Epithelial cell of esophagus (primary cell): ENCODE results near the gene HTR3C.

Experiments
- DNase-seq: peaks from one replicate; pipeline ENCODE4 v3.0.0; 2010; ENCODE audit warnings: low read depth
- H3K4me3 ChIP-seq: 2 replicates; pipeline ENCODE4 v1.5.1; 2011; ENCODE audit warnings: mild to moderate bottlenecking, low read length, control low read depth
- TF ChIP-seq, protein P1 (sequence below): IDR thresholded peaks from 2 replicates; pipeline ENCODE4 v1.5.1; 2011; ENCODE audit warnings: low read depth, mild to moderate bottlenecking, low read length, control low read depth, inconsistent platforms; ENCODE audit not compliant: insufficient read depth; ENCODE audit errors: missing control alignments

Gene HTR3C

GRCh38 chr3:184085389-184085852 lies 32.6 kb downstream of the HTR3C start:
- no peak overlapping the region for H3K4me3 ChIP-seq
- TF ChIP-seq, protein P1, sequence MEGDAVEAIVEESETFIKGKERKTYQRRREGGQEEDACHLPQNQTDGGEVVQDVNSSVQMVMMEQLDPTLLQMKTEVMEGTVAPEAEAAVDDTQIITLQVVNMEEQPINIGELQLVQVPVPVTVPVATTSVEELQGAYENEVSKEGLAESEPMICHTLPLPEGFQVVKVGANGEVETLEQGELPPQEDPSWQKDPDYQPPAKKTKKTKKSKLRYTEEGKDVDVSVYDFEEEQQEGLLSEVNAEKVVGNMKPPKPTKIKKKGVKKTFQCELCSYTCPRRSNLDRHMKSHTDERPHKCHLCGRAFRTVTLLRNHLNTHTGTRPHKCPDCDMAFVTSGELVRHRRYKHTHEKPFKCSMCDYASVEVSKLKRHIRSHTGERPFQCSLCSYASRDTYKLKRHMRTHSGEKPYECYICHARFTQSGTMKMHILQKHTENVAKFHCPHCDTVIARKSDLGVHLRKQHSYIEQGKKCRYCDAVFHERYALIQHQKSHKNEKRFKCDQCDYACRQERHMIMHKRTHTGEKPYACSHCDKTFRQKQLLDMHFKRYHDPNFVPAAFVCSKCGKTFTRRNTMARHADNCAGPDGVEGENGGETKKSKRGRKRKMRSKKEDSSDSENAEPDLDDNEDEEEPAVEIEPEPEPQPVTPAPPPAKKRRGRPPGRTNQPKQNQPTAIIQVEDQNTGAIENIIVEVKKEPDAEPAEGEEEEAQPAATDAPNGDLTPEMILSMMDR: no peak
- DNase-seq: peak; percentile 95

DNA sequence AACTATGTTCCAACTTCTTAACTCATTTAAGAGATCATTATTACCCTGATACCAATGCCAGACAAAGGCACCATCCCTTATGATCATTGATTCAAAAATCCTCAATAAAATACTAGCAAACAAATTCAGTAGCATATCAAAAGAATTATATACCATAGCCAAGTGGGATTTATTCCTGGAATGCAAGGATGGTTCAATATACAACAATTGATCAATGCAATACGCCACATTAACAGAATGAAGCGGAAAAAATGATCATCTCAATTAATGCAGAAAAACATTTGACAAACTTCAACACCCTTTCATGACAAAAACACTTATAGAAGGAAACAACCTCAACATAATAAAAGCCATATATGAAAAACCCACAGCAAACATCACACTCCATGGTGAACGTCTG lies 39.4 kb downstream of the HTR3C start:
- no peak overlapping the region for H3K4me3 ChIP-seq
- DNase-seq: no peak
- TF ChIP-seq, protein P1: no peak

DNA sequence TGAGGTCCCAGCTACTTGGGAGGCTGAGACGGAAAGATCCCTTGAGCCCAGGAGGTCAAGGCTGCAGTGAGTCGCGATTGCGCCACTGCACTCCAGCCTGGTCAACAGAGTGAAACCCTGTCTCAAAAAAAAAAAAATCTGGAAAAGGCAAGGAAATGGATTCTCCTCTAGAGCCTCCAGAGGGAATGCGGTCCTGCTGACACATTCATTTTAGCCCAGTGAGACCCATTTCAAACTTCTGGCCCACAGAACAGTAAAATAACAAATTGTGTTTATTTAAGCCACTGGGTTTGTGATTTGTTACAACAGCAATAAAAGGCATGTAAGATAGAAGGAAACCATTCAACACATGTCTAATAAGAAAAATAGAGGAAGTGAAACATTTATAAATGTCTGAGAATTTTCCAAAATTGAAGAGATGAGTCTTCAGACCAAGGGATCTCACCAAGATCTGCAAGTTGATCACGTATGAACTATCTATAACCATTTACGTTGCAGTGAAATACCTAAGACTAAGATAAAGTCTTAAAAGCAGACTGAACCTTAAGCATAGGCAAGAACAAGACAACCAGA lies 44.0 kb downstream of the HTR3C start, which contains the start of gene HTR3E:
Gene HTR3E (plus strand): TSS at position 254 of the 573 bp plus-strand sequence. CDS start 466 bp downstream, outside the sequence.
- no peak for DNase-seq
- TF ChIP-seq, protein P1: no peak
- H3K4me3 ChIP-seq: no peak within 1 kb of the TSS

DNA sequence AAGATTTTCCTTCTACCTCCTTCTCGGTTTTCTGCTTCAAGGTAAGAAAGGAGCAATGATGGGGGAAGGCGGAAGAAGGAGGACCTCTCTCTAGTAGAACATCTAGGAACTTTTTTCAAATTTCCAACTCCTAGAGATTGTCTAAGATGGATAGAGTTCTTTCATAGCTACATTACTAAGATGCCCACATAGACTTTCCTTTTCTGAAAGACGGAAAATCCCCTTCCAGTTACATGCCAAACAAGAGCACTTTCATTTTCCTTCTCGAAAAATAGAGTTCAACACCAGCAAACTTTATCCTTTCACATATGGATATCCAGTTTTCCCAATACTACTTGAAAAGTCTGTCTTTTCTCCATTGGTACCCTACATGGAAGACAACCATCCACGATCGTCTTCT lies 44.7 kb downstream of the HTR3C start:
- TF ChIP-seq, protein P1: no peak
- no peak for DNase-seq
- no peak overlapping the region for H3K4me3 ChIP-seq

DNA sequence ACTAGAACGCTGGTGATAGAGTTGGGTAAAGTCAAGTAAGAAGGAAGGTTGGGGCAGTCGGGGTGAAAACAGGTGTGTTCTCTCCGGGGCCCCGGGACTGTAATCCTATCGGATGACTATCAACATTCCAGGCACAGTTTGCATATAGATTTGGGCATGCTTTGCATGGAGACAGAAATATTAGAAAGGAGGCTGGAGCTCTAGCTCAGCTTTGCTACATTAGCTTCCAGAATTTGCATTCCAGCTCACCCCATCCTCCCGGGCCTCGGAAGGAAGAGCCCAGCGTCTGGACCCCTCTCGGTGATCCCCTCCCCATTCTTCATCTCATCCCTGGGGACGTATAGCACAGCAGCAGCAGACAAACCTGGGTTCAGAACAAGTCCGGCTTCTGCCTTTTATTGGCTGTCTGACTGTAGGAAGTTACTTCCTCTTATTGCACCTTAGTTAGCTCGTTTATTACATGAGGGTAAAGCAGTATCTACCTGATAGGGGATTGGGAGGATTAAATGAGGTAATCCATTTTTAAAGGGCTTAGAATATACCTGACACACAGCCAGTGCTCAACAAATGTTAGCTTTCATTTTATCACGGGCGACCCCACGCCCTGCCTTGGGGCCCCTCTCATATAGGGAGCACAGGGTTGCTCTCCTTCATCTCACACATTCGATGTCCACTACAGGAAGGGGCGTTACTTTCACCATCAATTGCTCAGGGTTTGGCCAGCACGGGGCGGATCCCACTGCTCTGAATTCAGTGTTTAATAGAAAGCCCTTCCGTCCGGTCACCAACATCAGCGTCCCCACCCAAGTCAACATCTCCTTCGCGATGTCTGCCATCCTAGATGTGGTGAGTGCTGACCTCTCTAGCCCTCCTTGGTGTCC lies 47.2 kb downstream of the HTR3C start:
- TF ChIP-seq, protein P1: no peak
- H3K4me3 ChIP-seq: no peak overlapping the region
- DNase-seq: no peak
